ENCODE results near the gene EBPL. TPM values are rescaled to one million over a fixed set of nuclear protein-coding genes. Genes with fewer than 3 reads are reported as not detected.

The EBPL gene
- polyA plus RNA-seq, 1 experiment, result 43.3 TPM

DNA sequence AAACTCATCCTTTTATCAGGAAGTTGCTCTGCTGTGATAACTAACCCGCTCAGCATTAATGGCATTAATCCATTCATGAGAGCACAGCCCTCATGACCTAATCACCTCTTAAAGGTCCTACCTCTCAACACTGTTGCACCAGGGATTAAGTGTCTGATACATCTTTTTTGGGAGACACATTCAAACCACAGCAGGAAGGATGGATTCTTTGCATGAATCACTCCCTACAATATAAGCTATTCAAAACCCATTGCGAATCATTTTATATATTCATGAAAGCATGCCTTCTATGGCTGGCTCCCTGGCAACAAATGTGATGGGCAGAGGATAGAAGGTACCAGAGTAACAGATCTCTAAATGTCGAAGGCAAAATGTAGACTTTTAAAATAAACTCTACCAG lies 35.4 kb downstream of the EBPL start:
- ChIA-PET POLR2A (no interaction called here), CTCF (no interaction called here)
- TF ChIP-seq, protein P1, sequence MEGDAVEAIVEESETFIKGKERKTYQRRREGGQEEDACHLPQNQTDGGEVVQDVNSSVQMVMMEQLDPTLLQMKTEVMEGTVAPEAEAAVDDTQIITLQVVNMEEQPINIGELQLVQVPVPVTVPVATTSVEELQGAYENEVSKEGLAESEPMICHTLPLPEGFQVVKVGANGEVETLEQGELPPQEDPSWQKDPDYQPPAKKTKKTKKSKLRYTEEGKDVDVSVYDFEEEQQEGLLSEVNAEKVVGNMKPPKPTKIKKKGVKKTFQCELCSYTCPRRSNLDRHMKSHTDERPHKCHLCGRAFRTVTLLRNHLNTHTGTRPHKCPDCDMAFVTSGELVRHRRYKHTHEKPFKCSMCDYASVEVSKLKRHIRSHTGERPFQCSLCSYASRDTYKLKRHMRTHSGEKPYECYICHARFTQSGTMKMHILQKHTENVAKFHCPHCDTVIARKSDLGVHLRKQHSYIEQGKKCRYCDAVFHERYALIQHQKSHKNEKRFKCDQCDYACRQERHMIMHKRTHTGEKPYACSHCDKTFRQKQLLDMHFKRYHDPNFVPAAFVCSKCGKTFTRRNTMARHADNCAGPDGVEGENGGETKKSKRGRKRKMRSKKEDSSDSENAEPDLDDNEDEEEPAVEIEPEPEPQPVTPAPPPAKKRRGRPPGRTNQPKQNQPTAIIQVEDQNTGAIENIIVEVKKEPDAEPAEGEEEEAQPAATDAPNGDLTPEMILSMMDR (IDR thresholded peaks at IDR 0.05; ENCODE audit: insufficient read depth, low read depth, low read length), result no peak
- Histone ChIP-seq H3K36me3 (ENCODE audit: control insufficient read depth, insufficient read depth, low read length) (no peaks in the 10 kb centered on the region), H3K27me3 (ENCODE audit: control insufficient read depth, insufficient read depth, low read length) (no peaks in the 10 kb centered on the region), H3K4me3 (ENCODE audit: low read depth, low read length) (no peak overlapping the region)
- DNase-seq (ENCODE audit: low read depth), result no peak

DNA sequence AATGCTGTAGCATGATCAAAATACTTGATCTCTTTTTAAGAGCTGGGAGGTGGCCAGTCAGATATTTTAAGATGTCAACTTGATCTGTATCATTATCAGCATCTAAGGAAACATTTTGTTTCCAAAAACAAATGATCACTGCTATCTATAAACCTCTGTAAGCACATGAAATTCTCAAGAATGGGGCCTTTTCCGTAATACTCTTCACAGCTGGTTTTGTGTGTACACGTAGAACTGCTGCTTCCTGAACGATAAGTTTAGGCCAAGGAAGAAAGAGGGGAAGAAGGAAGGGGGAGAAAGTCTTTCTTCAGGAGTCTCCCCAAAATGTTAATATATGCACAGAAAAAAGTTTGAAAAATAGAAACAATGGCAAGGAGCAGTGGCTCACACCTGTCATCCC lies 37.3 kb downstream of the EBPL start:
- POLR2A ChIA-PET, result no interaction called here
- TF ChIP-seq, protein P1 (IDR thresholded peaks at IDR 0.05; ENCODE audit: insufficient read depth, low read depth, low read length), result no peak
- no peak for DNase-seq (ENCODE audit: low read depth)
- CTCF ChIA-PET, result interaction anchor here (0.7 to 1.3 kb wide), 2 partner anchors 14 to 16 kb away, joined by 3 read pairs; no protein-coding TSS in a partner anchor
- no peak overlapping the region for H3K4me3 ChIP-seq (ENCODE audit: low read depth, low read length)
- H3K27me3 ChIP-seq (ENCODE audit: control insufficient read depth, insufficient read depth, low read length), result no peaks in the 10 kb centered on the region
- H3K36me3 ChIP-seq (ENCODE audit: control insufficient read depth, insufficient read depth, low read length), result no peaks in the 10 kb centered on the region

DNA sequence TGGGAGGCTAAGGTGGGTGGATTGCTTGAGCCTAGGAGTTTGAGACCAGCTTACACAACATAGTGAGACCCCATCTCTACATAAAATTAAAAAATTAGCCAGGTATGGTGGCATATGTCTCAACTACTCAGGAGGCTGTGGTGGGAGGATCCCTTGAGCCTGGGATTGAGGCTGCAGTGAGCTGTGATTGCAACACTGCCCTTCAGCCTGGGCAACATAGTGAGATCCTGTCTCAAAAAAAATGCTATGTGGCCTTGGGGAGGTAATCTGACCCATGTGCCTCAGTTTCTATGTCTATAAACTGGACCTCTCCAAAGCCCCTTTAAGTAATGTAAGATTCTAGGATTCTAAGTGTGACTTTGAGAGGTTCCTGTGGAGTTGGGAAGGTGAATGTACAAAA lies 37.8 kb downstream of the EBPL start:
- no peak for DNase-seq (ENCODE audit: low read depth)
- no peak overlapping the region for H3K4me3 ChIP-seq (ENCODE audit: low read depth, low read length)
- no peaks in the 10 kb centered on the region for H3K27me3 ChIP-seq (ENCODE audit: control insufficient read depth, insufficient read depth, low read length)
- TF ChIP-seq, protein P1 (IDR thresholded peaks at IDR 0.05; ENCODE audit: insufficient read depth, low read depth, low read length), result no peak
- no peaks in the 10 kb centered on the region for H3K36me3 ChIP-seq (ENCODE audit: control insufficient read depth, insufficient read depth, low read length)
- ChIA-PET POLR2A (no interaction called here), CTCF (interaction anchor here (0.7 to 1.3 kb wide), 2 partner anchors 14 to 16 kb away, joined by 3 read pairs; no protein-coding TSS in a partner anchor)

DNA sequence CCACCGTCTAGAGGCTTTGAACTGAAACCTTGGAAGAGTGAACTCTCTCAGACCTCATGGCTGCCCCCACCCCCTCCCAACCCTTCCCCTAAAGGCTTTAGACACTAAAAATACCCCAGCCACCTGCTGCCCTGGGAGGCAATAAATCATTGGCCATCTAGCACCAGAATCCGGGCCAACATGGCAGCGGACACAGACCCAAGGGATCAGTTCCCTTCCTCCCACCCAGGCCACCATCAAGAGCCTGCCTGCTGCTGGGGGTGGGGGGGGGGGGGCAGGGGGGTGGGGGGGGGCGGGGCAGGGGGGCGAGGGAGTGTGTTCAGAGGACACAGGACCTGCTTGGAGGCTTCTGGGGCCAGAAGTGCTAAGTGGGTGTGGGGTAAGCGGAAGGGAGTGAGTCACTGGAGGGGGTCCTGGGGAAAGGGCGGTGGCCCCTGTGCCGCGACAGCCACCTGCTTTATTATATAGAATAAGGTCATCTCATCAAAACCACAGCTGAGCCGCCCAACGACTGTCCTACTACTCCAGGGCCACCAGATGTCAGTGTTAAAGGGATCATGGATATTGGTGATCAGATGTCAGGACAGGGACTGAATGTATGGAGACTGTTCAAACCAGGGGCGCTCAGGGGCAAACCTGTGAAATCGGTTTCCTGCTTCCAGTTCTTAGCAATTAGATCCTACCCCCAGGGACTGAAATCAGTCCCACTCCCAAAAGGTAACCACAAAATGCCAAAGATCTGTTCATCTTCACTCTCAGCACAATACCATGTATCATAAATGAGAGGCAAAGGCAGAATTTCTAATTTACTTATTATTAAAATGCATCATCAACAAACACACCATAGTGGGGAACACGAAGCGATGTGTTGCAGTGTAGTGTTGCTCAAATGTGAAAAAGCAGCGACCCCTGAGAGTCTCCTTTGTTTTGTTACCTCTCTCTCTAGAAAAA lies 38.7 kb downstream of the EBPL start:
- H3K36me3 ChIP-seq (ENCODE audit: control insufficient read depth, insufficient read depth, low read length), result no peaks in the 10 kb centered on the region
- ChIA-PET POLR2A (no interaction called here), CTCF (no interaction called here)
- H3K27me3 ChIP-seq (ENCODE audit: control insufficient read depth, insufficient read depth, low read length), result no peaks in the 10 kb centered on the region
- no peak for DNase-seq (ENCODE audit: low read depth)
- no peak overlapping the region for H3K4me3 ChIP-seq (ENCODE audit: low read depth, low read length)
- TF ChIP-seq, protein P1 (IDR thresholded peaks at IDR 0.05; ENCODE audit: insufficient read depth, low read depth, low read length), result peak; percentile 53

DNA sequence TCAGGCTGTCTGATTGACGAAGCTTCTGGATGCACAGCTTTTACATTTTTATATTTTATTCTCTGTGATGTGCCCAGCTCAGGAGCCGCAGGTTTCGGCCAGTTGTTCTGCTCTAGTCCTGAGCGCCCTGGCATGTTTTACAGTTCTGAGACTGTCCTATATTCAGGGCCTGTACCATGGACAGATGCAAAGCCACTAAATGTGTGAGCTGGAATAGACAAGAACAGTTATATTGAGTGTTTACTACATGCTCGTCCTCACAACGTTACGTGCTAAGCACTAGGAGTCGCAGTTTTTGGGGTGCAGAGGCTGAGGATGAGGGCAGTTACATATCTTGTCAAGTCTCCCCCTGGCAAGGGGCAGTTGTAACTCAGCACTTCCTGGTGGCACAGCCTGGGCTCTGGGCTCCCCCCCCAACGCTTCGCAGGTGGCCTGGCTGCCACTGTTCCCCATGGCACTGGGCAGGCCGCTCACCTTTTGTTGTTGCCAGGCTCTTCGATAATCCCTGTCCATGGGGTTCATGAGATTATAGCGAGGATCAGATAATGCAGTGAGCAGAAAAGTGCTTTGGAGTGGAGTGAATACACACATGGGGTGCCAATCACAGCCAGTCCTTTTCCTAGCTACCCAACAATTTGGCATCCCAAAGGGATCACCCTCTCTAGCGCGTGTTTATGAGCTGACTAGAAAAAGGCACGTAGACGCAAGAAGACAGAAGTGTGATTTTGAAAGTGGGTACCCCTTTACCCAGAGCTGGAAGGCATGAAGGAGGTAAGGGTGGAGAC lies 39.5 kb downstream of the EBPL start:
- Histone ChIP-seq H3K36me3 (ENCODE audit: control insufficient read depth, insufficient read depth, low read length) (no peaks in the 10 kb centered on the region), H3K27me3 (ENCODE audit: control insufficient read depth, insufficient read depth, low read length) (no peaks in the 10 kb centered on the region), H3K4me3 (ENCODE audit: low read depth, low read length) (no peak overlapping the region)
- TF ChIP-seq, protein P1 (IDR thresholded peaks at IDR 0.05; ENCODE audit: insufficient read depth, low read depth, low read length), result no peak
- POLR2A ChIA-PET, result no interaction called here
- CTCF ChIA-PET, result no interaction called here
- DNase-seq (ENCODE audit: low read depth), result no peak
